ENCODE results near the gene RFC4.

GRCh38 chr3:186742618-186743380 is 63.5 kb downstream of the RFC4 start:
- TF ChIP-seq, protein P1, sequence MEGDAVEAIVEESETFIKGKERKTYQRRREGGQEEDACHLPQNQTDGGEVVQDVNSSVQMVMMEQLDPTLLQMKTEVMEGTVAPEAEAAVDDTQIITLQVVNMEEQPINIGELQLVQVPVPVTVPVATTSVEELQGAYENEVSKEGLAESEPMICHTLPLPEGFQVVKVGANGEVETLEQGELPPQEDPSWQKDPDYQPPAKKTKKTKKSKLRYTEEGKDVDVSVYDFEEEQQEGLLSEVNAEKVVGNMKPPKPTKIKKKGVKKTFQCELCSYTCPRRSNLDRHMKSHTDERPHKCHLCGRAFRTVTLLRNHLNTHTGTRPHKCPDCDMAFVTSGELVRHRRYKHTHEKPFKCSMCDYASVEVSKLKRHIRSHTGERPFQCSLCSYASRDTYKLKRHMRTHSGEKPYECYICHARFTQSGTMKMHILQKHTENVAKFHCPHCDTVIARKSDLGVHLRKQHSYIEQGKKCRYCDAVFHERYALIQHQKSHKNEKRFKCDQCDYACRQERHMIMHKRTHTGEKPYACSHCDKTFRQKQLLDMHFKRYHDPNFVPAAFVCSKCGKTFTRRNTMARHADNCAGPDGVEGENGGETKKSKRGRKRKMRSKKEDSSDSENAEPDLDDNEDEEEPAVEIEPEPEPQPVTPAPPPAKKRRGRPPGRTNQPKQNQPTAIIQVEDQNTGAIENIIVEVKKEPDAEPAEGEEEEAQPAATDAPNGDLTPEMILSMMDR (IDR thresholded peaks at IDR 0.05; ENCODE audit: low read length) = no peak
- no peak for TF ChIP-seq EZH2 (IDR thresholded peaks at IDR 0.05; ENCODE audit: borderline replicate concordance, low read length)

Data from OCI-LY1 (cell line).